HG03045 (cell line): ENCODE results near the gene GPR119.
A peak's percentile ranks its signal among the peaks of the same experiment; 100 is the strongest.
"Not testable (repeated sequence)": the region's sequence is repeated elsewhere in the genome, so short reads cannot be mapped to it uniquely, and the experiment has no call there.

Experiments used
- ATAC-seq: cut with Tn5 transposase; IDR thresholded peaks from one replicate; pipeline ENCODE4 v1.9.1; 2021; ENCODE audit warnings: mild to moderate bottlenecking, moderate library complexity; ENCODE audit not compliant: unreplicated experiment

The GPR119 gene

DNA sequence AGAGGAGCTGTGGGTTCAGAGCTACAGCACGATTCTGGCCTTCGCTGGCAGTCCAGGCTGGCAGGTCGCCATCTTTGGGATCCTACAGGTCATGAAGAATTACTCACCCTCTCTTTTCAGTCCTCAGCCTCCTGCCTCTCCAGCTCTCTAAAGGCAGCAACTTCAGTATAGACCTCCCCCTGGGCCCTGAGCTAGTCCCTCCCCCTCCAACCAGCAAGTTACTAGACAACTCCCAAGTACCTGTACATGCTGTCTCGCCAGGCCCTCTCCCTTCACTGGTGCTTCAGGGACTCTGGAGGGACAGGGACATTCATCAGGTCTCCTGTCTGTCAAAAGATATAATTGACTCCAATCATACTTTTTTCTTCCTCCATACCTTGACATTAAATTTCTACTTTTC, at the start of gene GPR119:
Gene GPR119, minus strand, starts transcription at position 155 of the 400 bp plus-strand sequence. CDS start 227 bp downstream, outside the sequence.
- no peak for ATAC-seq

DNA sequence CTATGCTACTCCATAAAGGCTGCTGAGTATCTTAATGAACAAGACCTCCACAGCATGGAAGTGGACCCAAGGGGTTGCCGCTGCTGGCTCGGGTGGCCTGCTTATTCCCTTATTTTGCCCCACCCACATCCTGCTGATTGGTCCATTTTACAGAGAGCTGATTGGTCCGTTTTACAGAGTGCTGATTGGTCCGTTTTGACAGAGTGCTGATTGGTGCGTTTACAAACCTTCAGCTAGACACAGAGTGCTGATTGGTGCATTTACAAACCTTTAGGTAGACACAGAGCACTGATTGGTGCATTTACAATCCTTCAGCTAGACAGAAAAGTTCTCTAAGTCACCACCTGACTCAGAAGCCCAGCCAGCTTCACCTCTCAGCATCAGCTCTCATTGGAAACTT, 43.8 kb upstream of the GPR119 start:
- ATAC-seq = not testable (repeated sequence)

DNA sequence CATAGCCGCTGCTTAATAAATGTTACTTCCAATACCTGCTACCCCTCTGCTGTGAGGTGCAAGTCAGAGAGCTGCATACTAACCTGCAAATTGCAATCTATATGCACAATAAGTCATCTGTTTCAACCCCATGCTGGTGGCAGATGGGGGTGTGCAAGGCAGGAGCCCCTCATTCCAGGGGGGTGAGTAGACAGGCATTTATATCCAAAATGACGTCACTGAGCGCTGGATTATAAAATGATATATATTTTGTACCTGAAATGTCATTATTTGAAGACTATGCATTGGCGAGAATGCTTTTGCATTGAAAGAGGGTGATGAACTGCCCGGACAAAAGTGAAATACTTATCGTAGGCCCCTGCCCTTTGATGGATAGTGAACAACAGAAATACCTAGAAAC, 41.1 kb upstream of the GPR119 start:
- ATAC-seq = no peak

DNA sequence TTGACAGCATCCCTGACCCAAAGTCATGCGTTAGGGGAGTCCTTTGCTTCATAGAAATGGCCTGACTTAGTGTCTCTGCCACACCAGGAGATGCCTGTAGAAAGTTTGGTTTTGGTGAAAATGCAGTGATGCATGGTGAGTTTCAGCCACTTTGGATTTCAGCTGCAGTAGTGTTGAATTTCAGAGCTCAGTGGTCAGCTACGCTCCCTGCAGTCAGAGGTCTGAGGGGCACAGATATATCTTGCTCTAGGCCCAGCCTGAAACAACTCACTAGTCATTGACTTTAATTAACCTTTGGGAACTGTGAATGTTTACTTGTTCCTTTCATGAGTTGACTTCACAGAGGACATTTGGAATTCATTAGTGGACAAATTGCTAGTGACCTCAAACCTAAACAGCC, 33.8 kb upstream of the GPR119 start:
- ATAC-seq = no peak

DNA sequence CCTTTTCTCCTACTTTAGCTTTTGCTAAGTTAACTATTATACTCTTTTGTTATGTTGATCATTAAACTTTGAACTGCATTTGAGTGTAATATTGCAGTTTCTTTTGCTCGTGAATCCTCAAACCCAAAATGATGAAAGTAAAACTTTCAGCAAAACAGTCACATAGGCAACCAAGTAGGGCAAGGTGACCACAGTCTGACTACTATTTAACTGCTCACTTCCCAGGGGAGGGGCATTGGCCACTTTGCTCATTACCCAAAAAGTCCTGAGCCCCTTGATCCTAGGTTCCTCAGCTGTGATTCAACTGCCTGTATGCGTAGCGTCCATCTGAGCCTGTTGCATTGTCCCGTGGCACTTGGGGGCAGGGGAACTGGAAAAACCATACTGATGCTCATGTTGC, 33.3 kb upstream of the GPR119 start:
- ATAC-seq = no peak

DNA sequence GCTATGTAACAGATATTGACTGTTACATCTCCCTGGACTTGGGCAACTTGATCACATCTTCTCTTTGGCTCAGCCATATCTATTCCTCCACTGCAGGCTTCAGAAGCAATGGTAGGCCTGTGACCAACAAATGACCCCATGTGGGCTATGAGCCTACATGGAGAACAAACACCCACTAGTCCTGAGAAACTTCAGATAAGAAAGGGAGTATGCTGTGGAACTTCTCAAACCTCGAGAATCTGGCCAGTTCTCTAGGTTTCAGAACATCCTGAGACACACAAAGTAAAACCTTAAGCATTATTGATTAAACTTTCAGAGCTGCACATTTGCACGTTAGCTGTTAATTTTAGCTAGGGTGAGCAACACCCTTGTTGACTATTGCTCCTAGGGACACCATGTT, 32.6 kb upstream of the GPR119 start:
- no peak for ATAC-seq

DNA sequence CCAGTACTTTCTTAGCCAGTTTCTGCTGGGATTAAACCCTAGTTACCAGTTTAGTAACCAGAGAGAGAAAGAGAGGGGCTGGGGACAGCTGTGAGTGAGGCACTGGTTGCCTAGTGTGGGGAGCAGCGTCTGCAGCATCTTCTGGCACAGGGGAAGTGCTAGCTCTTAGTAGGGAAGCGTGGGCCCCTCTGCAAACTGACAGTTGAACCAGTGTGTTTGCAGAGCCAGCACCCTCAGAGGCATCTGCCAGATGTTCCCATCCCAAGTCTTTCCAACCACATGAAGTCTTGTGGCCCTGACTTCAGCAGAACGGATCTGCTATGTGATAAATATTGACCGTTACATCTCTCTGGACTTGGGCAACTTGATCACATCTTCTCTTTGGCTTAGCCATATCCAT, 31.3 kb upstream of the GPR119 start:
- ATAC-seq = no peak

DNA sequence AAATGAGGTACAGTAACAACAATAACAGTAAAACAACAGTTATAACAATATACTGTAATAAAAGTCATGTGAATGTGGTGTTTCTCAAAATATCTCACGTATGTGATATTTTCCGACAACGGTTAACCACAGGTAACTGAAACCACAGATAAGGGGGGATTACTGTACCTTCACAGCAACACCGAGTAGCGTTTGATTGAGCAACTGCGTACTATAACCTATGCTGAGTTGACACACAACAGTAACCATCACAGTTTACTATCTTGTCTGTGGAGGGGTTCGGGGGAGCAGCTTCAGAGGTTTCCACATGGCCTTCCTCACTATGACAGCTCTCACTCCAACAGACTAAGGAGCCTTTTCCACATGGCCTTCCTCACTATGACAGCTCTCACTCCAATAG, 29.7 kb upstream of the GPR119 start:
- ATAC-seq = no peak

DNA sequence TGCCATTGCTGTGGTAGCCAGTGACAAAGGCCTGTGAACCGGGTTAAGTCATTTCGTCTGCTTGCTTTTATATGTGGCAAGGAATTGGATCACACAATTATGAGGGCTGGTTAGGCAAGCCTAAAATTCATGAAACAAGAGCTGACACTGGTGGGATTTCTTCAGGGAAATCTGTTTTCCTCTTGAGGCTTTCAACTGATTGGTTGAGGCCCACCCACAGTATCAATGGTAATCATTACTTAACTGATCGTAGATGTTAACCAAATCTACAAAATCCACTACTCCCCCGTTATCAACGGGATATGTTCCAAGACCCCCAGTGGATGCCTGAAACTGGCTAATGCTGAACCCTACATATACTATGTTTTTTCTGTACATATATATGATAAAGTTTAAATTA, 29.3 kb upstream of the GPR119 start:
- no peak for ATAC-seq

DNA sequence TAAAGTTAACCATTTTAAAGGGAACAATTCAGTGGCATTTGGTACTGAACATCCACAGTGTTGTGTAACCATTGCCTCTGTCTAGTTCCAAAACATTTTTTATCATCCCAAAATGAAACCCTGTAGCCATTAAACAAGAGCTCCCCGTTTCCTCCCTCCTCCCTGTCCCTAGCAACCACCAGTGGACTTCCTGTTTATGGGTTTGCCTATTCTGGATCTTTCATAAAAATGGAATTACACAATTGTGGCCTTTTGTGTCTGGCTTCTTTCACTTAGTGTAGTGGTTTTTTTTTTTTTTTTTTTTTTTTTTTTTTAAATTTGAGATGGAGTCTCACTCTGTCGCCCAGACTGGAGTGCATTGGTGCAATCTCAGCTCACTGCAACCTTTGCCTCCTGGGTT, 27.9 kb upstream of the GPR119 start:
- ATAC-seq = no peak

DNA sequence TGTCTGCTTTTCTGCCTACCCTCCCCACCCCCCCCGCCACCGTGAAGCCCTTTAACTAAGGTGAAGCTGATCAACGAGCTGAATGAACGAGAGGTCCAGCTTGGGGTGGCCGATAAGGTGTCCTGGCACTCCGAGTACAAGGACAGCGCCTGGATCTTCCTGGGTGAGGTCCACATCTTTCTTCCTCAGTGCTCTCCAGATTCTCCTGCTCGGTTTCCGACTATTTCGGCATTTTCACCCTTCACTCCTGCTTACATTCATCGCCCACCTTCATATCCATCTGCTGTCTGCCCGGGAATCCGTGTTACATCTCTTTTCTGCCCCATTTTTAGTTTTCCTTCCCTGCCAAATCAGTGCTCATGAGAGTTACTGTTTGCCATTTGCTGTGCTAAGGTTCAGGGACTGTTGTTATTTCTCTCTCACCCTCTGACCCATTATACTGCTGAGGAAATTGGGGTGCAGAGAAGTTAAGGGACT, 16.8 kb upstream of the GPR119 start:
- peak; percentile 19 for ATAC-seq

DNA sequence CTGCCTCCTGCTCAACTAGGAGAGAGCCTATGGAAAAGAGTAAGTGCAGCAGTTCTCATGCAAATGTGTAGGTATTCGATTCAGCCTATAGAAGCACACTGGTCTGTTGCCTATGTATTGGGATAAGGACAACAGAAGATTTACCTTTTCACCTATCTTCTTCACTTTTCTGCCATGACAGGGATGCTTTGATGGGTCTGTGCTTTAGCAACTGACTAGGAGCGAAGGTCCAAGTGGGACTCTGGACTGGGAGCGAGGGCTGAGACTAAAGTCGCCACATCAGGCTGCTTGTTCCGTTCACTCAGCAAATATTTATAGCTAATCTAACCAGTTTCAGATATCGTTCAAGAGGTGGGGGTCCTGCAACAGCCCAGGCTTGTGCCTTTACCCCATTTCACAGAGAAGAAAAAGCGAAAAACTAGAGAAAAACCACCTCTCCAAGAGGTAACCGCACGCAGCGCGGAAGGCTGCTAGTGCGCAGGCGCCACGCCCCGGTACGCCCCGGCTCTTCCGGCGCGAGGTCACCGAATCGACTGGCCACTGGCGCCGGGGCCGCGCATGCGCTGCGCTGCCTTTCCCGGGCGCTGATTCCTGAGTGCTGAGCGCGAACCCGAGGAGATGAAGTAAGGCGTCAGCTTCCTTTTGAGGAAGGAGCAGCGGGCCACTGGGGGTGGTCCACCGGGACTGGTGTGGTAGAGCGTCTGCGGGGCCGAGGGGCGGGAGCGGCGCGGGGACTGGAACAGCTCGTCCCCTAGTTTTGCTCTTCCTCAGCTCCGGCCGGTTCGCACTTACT, 16.1 kb upstream of the GPR119 start, which contains the start of gene RBMX2:
Gene RBMX2, plus strand, starts transcription at position 573 of the 793 bp plus-strand sequence. Its CDS starts 46 bp downstream, at position 619.
- ATAC-seq = peak; percentile 94

DNA sequence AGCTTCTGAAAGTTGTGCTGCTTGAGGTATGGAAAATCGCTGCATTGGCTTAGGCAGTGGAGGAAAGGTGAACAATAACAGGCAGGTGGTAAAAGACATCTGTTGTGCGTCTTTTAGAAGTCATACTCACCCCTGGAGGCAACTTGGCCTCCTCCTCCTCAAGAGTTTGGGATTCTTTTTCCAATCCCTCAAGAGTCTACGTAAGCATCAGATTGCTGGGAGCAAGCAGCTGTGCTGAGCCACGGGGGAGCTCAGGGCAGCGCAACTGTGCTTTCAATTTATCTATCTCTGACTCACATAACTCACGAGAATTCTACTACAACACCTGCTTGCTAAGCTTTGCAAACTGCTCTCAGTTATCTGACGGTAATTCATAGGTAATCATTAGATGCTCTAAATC, 9.9 kb upstream of the GPR119 start:
- no peak for ATAC-seq

DNA sequence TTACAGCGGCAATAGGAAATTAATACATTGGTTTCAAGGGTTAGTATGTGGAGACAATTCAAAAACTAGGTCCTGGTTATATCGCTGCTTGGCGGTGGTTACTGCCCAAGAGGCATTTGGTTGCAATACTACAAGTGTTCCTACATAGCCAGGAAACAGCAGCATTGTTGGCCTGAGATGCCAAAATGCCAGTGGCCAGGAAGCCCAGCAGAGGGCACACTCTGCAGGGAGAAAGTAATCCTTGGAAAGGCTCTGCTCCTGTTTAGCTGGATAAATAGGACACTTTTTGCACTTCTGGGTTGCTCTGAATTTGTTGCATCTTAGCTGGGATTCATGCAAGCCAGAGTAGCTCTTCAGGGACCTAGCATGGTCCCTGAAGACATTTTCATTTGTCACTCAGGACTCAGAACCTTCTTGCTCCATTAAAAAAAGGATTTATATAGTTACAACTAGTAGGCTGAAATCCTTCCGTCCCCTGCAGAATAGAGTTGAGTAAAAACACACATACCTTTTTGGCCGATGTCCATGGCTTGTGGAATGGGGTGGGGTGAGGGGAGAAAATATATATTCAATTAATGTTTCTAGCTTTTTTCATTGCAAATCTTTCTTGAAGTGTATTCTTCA, 8.1 kb upstream of the GPR119 start:
- no peak for ATAC-seq

DNA sequence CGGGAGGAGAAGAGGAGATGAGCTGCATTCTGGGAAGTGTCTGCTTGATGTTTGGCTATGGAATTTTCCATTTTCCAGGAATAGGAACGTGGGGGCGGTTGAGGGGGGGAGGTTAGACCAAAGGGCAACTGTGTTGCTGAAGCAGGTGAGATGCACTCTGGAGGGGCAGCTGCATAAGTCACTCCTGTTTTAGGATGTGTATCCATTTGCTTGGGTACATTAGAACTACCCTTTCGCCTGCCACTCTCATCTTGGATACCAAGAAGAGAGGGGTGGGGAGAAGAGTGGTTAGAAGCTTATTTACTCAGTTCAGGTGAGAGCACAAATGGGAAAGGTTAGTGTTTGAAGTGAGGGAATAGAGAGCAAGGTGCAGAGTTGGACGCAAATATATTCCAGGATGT, 934 bp upstream of the GPR119 start:
- ATAC-seq = no peak

DNA sequence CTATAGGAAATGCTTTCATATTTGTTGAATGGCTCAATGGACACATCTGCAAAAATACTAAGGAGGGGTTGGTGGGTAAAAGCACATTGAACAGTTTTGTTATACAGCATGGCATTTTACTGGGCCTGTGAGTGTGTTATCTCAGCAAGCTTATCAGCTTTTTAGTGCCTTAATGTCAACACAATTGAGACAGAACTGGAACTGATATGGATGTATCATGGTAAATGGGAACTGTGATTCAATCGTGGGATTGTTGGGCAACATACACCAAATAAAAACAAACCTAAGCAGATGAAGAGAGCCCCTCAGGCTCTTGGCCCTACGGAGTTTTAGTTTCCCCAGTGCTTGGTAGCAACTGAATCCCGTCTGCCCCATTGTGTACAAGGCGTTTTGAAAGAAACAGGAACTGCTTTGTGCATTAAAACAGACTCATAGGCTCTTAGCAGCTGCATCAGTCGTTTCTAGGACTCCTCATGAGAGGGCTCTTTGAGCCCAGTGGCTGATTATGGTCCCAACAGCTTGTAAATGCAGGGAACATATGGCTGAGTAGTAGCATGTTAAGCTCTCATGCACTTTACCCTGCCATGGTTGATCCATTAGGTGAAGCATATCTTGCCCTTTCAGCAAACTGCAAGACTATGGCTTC, 7.3 kb downstream of the GPR119 start:
- ATAC-seq = no peak

DNA sequence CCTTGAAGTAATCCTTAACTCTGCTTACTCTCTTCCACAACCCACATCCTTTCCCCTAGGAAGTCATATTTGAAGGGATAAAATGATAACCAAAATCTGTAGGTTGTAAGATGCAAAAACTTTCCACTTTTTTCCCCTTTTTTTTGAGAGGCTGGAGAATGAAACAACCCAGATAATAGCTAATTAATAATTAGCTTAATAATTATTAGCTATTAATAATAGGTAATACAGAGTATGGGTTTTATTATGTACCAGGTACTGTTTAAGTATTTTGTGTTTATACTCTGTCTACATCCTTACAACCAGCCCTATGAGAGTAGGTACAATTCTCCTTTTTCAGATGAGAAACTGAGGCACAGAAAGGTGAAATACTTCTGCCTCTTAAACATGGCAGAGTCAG, 9.4 kb downstream of the GPR119 start:
- no peak for ATAC-seq

DNA sequence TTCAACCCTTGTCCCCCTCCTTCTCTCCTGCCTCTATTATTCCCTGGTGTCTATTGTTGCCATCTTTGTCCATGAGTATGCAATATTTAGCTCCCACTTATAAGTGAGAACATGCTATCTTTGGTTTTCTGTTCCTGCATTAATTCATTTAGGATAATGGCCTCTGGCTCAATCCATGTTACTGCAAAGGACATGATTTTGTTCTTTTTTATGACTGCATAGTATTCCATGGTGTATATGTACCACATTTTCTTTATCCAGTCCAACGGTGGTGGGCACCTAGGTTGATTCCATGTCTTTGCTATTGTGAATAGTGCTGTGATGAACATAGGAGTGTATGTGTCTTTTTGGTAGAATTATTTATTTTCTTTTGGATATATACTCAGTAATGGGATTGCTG, 33.4 kb downstream of the GPR119 start:
- ATAC-seq = not testable (repeated sequence)

DNA sequence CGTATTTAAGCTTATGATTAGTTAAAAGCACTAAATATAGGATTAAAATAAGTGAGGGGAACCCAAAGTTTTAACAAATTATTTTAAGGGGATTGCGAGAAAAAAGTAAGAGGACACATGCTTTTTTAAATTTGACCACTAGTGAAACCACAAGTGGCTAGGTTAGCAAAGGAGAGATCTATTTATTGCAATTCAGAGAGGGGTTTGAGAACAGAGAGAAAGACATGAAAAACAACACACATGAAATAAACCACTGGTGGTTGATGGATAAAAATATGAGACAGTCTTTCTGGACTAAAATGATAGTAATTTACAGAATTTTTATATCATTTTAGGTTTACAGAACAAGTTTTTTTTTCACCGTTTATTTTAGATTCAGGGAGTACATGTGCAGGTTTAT, 33.9 kb downstream of the GPR119 start:
- ATAC-seq = no peak

DNA sequence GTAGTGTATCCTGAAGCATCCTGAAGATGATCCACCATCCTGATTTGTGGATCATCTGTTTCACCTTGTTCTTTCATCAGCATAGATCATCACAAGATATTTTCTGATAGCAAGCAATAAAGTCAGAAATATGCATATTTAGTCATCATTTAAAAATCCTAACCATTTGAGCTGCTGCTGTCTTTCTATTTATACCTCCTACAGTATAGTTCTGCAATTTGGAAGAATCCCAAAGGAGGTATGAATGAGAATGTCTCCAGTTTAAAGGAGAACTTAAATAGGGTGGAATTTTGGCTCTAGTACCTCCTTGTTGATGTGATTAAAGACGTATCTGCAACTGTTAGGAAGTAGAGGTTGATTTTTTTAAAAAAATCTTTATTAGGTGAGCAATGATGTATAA, 38.2 kb downstream of the GPR119 start:
- ATAC-seq = no peak

DNA sequence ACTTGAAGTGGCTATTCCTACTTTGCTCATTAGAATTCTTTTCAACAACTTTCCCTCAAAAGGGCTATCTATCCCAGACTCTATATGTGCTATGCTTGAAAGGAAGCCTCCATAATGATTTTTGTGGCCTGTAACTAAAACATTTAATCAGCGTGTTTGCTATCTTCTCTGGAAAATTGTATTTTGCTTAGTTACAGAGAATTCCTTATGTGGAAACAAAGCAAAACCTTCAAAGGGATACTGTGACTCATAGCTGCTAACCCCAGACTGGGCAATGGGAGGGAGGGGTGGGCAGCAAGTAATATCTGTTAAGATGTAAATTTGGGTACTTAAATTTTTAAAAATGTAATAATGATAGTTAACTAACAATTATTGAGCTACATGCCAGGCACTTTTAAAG, 42.1 kb downstream of the GPR119 start:
- no peak for ATAC-seq

DNA sequence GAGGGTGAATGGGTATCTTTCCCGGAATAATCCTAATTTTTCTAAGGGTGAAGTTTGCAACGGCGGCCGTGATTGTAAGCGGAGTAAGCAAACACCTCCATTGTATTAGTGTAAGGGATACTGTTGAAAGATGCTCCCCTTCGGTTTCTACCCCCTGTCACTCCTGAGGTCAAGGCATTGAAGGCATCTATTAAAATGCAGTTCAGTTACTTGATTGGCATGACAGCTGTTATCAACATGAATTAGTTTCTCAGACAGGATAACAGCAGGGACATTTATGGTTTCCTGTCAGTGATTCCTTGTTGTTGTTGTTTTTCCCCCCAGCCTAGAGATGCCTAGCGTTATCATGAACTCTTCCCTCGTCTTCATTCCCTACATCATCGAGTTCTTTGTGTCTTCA, 45.2 kb downstream of the GPR119 start:
- no peak for ATAC-seq
